LHCN-M2 (cell line): ENCODE results near the gene UBL3. TPM values are rescaled to one million over a fixed set of nuclear protein-coding genes. Genes with fewer than 3 reads are reported as not detected.

Experiments used
- DNase-seq: peaks from one replicate; pipeline ENCODE4 v3.0.0-alpha.2; 2012; ENCODE audit warnings: low read depth
- polyA plus RNA-seq: library from polyadenylated mRNA; unstranded; fragments of >200 nt; gene quantifications from one replicate; pipeline ENCODE4 v1.2.1, GENCODE V29; 2012; ENCODE audit warnings: missing spikeins
- total RNA-seq: library from RNA; depleted of rRNA; stranded (reverse); fragments of >200 nt; gene quantifications from 2 replicates; pipeline ENCODE4 v1.2.3, GENCODE V29; 2014; rRNA removed

Gene UBL3, protein sequence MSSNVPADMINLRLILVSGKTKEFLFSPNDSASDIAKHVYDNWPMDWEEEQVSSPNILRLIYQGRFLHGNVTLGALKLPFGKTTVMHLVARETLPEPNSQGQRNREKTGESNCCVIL
- total RNA-seq = 5.7 and 9.2 TPM in 2 replicates
- polyA plus RNA-seq = 8.6 TPM

DNA sequence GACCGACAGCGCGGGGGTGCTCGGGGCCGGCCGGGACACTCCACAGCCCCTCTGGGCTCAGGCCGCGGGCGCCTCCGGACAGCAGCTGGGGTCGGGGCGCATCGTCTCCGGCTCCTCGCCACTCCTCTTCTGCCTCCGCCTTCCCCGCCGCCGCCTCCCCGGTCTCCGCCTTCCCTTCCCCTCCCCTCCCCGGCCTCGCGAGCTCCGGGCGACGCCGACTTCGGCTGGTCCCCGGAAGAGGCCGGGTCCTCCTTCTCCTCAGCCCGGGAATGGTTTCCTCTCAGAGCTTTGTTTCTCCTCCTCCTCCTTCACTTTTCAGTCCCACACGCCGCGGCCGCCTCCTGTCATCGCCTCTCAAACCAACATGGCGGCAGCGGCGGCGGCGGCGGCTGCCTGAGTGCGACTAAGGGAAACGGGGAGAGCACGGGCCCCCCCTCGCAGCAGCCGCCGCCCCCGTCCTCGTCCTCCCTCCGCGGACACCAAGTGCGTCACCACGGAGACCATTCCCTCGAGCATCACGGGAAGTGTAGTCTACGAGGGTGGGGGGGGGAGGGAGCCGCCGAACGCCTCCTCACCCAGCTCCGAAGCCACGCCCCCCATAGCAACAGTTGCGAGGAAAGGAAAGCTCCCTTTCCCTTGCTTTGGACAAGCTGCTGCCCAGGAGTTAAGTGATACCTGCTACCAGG is at the start of gene UBL3:
TSS of gene UBL3 (minus strand) at position 405 of the 686 bp plus-strand sequence. CDS start 1,079 bp downstream, outside the sequence.
- DNase-seq = peak; percentile 96

DNA sequence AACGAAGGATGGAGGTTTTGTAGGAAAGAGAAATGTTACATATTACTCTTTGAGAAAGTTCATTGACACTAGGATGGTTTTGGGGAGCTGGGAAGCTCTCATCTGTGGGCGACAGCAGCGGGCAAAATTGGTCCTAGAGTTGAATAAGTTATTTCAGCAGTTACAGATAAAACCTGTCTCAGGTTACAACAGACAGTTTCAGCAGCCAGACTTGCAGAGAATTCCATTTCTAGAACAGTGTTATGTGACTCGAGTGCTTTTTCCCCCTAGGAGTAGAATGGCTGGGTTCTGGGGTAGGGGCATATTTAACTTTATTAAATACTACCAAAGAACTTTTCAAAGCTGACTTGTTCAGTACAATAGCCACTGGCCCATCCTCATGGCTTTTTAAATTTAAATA is 46.7 kb upstream of the UBL3 start:
- no peak for DNase-seq

DNA sequence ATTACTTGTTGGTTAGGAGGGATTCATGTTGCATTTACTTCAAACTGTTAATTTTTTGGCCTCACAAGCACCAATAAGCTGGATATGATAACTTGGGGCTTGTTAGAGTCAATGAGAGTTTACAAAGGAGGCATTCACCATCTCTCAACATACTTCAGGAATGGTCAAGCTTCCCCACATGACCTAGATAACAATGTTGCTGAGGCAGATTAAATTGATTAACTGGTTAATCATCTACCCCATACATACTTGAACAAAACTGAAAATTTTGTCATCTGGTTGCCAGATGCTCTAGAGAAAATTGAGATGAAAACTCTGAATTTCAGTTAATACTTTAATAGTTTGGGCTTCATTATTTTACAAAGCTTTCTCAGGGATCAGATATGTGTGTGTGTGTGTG is 43.0 kb upstream of the UBL3 start:
- DNase-seq = no peak

DNA sequence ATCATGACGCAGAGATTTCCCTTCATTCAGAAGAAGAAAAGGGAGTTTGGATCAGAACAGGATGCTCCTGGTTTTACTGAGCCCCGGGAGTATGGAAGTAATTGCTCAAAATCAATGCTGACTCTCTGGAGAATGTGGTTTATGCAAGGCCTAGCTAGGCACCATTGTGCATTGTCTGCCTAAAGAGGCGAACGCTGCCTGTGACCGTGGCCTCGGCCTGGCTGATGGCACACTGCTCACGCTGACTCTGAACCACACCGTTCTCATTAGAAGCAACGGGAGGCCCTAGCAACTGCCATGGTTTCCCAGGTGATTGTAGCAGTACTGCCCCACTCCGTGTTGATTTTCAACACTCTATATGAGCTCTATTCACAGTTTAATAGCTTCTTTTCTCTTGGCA is 41.7 kb upstream of the UBL3 start:
- no peak for DNase-seq

DNA sequence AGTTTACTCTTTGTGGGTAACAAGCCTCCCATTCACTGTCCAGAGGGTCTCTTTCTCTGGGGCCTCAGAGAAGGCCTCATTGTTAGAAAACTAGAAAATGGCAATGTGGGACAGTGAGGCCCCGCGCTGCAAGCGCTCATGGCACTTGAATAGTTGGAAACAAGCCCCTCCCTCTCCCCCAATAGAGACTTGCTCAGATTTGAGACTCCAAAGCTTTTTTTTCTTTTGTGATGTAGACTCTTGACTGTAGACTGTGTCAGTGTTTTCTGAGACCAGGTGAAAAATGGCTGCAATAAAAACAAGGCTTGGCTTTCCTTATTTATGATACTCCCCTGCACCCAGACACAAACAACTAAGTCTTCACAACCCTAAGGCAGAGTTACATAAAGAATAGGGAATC is 38.7 kb upstream of the UBL3 start:
- DNase-seq = no peak

DNA sequence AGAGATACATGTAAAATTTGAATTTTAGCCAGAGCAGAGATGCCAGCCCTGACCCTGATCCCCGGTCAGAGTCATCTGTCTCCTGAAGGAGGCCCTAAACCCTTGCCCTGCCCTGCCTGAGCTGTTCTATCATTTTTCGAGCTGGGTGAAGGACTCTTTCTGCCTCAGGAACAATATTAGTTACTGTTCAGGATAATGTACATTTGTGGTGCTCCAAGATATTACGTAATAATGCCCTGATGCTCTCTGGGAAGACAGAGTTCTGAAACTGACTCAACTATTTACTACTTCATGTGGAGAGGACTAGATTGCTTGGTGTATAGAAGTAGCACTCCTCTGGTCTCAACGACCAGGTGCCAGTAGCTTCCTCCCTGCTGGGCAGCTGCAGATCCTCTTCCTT is 37.9 kb upstream of the UBL3 start:
- no peak for DNase-seq

DNA sequence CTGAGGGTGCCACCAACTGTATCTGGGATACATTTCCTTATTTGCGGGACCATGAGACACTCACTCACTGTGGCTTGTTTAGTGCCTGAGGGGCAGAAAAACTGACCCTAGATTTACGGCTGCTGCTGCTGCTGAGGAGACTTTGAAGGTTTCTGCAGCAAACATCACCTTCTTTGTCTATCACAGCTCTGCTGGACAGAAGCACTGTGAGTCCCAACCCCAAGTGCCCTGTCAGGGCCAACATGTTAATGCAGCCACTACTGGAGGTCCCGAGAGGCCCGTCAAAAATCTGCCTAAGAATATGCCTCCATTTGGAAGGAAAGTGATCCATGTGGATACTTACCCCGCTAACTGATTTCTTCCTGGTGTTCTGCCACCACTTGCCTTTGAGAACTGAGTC is 37.3 kb upstream of the UBL3 start:
- DNase-seq = no peak

DNA sequence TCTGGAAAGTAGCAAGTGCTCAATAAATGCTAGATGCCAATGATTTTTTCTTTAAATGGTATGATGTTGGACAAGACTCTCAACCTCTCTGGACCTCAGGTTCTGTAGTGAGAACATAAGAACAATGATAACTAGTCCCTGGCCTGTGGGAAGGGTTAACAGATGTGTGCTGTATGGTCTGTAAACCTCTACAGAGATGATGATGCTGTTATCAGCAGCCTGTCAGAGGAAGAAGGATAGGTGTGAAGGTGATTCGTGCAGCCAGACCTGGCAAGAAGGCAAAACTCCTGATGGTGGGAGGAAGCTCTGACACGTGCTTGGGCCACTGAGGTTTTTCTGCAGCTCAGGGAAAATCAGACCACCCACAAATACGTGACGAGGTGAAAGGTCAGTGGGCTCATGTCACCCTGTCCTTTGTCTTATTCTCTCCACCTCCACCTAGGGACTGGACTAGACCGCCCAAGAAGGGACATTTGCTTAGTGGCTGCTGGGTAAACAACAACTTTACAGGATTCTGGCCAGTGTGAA is 36.7 kb upstream of the UBL3 start:
- DNase-seq = no peak

DNA sequence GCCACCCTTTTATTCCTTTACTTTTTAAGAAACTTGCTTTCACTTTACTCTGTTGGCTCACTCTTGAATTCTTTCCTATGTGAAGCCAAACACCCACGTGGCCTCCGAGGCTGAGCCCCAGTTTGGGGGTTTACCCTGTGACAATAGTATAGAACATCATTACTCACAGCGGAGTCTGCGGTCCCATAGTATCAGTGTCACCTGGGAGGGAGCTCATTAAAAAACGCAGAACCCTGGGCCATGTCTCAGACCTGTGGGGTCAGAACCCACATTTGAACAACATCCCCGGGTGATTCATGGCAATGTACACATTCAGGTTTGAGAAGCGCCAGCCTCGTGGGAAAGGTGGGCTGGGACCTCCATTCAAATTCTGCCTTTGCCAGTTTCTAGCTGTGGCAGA is 36.0 kb upstream of the UBL3 start:
- DNase-seq = no peak

DNA sequence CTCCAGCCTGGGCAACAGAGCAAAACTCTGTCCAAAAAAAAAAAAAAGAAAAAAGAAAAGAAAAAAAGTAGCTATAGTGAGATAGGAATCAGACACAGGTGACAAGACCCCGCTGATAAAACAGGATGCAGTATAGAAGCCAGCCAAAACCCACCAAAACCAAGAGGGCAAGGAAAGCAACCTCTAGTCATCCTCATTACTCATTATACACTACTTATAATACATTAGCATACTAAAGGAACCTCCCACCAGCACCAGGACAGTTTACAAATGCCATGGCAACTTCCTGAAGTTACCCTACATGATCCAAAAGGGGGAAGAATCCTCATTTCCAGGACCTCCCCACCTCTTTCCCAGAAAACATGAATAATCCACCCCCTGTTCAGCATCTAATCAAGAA is 35.6 kb upstream of the UBL3 start:
- no peak for DNase-seq

DNA sequence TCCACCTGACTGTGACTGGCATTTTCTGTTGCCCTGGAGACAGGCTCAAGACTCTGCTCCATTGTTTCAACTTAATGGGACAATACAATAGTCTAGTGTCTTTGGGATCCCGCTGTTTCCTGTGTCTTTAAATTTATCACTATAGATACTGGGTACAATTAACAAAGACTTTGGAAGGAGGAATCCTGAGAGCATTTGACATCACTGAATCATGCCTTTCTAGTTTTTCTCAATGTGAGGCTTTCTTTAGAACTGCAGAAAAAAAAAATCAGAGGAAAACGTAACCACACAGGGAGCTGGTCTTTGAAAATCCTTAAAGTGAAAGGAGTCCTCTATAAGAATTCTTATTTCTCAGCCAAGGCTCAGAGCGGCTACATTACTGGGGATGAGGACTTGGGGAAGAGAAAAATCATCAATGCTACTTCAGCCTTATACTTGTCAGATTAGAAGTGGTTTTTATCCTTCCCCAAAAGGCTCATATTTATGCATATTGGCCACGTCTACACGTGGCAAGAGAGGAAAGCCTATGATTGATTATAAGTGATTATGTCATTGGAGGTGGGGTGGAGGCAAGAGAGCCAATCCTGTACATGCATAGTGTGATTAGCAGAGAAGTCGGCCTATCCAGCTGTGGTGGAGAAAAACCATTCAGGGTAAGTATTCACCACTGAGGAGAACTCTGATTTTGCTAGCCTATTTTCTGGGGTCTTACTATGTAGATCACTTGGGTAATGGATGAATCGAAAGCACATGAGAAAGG is 34.4 kb upstream of the UBL3 start:
- DNase-seq = no peak

DNA sequence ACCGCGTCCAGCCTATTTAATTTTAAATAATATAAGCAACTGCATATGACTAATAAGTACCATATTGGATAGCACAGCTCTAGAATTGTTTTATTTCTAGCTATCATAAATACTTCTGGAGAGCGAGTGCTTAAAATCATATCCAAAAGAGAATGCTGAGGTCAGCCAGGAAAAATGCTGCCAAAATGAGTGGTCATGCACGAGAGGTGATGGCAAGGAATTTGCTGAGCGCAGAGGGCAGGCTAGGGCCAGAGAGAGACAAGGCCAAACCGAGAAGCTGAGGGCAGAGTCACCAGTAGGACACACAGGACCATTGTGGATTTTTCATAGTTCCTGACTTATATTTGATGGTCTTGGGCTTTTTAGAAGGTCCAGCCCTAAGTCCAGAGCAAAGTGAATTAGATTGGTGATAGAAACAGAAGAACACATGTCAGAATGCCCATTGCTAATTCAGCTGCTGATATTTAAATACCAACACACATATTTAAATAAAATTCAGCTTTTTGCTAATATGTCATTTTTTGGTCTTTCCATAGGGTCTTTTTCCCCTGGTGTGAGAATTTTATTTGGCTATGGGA is 33.6 kb upstream of the UBL3 start:
- DNase-seq = no peak

DNA sequence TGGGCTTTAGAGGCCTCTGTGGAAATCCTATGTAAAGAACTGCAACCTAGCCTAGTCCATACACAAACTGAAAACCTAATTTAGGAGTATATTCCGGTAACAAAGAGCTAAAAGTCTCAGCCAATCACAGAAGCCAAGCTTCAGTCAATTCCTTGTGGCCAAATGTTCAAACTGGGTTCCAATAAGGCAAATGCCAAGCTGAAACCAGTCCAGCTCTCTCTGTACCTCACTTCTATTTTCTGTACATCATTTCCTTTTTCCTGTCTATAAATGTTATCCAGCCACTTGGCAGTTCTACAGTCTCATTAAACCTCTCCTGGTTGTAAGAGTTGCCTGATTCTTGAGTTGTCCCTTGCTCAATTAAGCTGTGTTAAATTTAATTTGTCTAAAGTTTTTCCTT is 31.7 kb upstream of the UBL3 start:
- DNase-seq = no peak

DNA sequence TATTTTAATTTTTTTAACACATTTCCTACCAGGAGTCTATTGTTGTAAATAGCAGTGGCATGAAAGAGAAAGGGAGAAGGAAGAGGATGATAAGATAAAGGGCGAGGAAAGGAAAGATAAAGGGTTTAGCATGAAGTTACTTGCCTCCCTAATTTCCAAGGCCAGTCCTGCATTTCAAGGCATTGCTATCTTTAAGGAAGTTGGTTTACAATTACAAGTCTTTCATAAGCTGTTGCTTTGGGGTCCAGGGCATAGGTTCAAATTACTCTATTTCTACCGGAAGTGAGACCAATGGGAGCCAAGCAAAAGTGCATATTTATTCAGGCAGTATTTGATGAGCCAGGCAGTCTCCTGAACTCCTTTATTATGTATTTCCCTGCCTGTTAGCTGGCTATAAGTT is 27.7 kb upstream of the UBL3 start:
- no peak for DNase-seq

DNA sequence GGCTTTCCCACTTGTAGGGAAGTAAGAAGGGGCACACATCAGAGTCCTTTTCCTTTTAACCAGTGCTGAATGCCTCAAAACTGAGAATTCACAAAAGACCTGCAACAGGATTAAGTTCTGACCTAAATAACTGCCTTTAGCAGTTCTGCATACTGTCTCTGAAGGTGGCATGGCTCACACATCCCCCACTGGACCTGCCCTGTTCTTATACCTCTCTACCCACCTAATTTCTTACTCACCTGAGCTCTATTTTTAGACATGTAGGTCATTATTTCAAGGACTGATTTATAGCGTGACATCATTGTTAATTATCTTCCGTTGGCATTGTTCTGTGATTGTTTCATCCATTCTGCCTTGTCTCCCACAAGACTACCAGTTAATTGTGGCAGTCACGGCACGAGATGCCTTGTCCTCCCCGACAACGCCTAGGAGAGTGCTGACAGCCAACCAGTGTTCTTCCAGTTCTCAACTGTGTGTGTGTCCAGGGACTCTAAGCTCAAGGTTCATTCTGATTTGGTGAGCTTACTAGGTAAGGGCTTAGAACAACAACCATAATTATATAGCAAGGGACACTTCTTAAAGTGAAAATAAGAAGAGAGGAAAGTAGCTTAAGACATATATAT is 27.1 kb upstream of the UBL3 start:
- no peak for DNase-seq

DNA sequence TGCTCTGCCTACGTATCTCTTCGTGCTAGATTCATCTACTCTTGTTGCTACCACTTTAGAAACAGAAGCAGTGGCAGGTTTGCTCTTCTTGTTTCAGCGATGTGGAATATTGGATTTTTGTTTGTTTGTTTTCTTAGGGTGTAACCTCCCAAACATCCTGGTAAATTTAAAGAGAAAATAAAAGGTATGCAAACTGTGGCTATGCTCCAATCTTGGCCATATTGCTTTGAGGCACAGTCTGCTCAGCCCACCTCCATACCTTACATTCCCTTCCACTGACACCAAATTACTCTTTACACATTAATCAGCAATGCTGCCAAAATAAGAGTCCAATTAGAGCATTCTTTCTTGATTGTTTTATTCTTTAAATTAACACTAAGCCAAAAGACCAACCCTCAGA is 25.2 kb upstream of the UBL3 start:
- DNase-seq = no peak

DNA sequence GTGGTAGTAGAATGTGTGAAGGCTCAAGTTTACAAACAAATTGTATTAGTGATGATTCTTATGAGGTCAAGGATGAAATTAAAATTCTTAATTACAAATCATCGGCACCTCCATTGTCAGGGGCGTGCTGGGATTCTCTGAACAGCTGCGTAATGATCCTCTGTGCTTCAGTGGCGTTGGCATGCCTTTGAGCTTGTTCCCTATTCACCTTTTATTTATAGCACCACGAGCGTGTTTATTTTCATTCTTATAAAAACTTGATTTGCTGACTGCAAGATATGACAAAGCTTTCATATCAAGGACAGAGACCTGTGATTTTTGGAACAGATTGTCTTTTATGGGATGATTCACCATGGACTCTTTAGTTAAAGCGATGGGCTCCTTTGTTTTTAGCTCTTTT is 18.2 kb upstream of the UBL3 start:
- no peak for DNase-seq

DNA sequence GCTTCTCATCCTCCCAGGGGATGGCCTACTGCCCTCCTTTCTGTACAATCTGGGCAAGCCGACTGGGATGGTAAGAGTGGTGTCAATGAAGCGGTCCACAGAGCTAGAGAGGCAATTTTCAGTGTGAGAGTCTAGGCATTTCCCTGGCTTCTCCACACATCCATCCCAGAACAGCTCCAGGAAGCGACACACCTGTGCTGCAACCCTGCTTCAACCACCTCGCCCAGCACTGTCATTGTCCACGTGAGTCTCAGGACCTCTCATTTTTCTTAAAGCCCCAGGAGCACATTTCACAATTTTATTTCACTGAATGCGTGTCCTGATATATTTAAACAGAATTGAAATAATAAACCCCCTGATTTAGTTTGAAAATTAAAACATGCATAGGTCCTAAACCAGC is 15.5 kb upstream of the UBL3 start:
- no peak for DNase-seq

DNA sequence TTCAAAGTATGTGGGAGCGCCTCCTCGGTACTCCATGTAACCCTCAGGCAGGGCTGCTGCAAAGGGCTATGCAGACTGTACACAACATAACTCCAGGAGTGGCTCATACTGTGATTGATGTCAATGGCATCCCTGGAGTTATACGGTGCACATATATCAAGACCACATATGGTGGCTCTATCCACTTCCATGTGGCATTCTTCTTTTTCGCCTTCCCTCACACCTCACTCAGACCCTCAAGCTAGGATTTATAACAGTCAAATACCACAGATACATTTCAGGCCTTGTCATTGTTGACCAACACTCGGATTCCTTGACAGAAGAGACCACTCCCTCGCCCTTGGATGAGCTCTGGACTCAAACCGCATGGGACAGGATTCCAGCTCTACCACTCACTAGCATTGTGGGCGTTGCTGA is 11.3 kb upstream of the UBL3 start:
- DNase-seq = peak; percentile 82

DNA sequence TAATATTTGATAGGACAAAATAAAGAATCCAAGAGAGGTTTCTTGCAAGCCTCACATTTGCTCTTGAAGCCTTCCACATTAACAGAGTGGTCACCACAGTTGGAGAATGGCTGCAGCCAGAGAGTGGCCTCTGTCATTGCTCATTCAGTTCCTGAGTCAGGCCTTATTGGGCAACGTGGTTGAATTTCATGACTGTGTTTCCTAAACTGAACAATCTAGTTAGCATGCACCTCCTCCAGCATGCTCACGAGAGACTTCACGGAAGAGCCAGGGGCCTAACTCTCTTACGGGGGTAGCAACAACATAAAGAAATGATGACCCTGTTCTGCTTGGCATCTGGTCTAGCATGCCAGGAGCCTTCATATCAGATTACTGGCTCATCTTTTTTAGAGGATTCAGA is 9.6 kb upstream of the UBL3 start:
- DNase-seq = peak; percentile 59

DNA sequence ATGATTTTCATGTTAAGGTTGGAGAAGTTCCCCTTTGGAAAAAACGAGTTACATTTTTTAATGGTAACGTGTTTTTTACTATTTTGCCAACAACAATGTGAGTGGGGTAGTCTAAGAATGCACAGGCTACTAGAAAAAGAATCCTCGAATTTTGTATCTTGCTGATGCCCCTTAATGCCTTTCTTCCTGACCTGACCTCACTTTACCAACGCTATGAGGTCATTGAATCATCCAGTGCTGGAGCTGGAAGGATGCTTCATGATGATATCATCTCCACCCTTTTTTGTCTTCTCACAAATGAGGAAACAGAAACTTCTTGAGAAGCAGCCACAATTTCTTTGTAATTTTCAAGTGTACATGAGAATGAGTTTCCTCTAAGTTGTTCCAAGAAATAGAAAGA is 8.2 kb upstream of the UBL3 start:
- DNase-seq = peak; percentile 32

DNA sequence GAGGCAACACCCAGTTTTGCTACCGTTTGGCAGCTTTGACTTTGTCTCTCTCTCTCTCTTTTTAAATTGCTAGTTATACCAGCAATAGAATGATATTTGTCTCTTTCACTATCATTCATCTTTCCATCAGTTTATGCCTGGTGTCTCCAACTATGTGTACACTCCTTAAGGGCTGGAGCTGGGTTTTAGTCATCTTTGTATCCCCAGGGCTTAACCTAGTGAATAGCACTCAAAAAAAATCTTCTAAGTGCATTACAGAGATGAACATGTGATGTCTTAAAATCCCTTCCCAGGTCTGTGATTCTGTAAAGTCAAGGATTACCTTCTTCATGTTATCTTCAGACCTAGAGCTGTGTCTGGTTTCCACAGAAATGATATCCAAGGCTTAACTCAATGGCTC is 7.8 kb upstream of the UBL3 start:
- no peak for DNase-seq
